Breast epithelium (tissue), 4 donors: ENCODE results near the gene HNRNPD. TPM values are rescaled to one million over a fixed set of nuclear protein-coding genes. Genes with fewer than 3 reads are reported as not detected.
"Not testable (repeated sequence)": the region's sequence is repeated elsewhere in the genome, so short reads cannot be mapped to it uniquely, and the experiment has no call there.

Source experiments
- DNase-seq, 2 donors: peaks; one replicate each; pipeline ENCODE4 v3.0.0-alpha.2; 2019; ENCODE audit warnings: low spot score in 2 of 2
- H3K27ac ChIP-seq, 2 donors: fragments of 200-600 bp; sonication (generic) in 1 of 2; one replicate each; pipeline ENCODE4 v1.5.1; 2016 to 2019; ENCODE audit warnings: mild to moderate bottlenecking in 1 of 2
- H3K27me3 ChIP-seq, 2 donors: fragments of 200-600 bp; sonication (generic) in 1 of 2; one replicate each; pipeline versions ENCODE4 v1.5.1 to v1.6.0; 2017 to 2019; ENCODE audit warnings: control low read depth in 1 of 2, mild to moderate bottlenecking in 1 of 2
- H3K36me3 ChIP-seq: fragments of 200-600 bp; one replicate; pipeline ENCODE4 v1.5.1; 2019
- H3K4me1 ChIP-seq, 2 donors: fragments of 200-600 bp; sonication (generic); one replicate each; pipeline ENCODE4 v1.5.1; 2016 to 2019; ENCODE audit warnings: control low read depth in 1 of 2
- H3K4me3 ChIP-seq, 3 donors: fragments of 200-600 bp; sonication (generic); 1 replicate in 2 of 3; 2 replicates in 1 of 3; pipeline ENCODE4 v1.5.1; 2016 to 2019; ENCODE audit warnings: mild to moderate bottlenecking in 3 of 3, moderate library complexity in 2 of 3
- H3K9me3 ChIP-seq, 2 donors: fragments of 200-600 bp; sonication (generic) in 1 of 2; one replicate each; pipeline ENCODE4 v1.5.1; 2016 to 2019; ENCODE audit warnings: control low read depth in 1 of 2
- POLR2A ChIP-seq: fragments of 450-650 bp; IDR thresholded peaks from one replicate; pipeline ENCODE4 v1.6.1; 2016; ENCODE audit warnings: antibody characterized with exemption, mild to moderate bottlenecking, moderate library complexity
- POLR2AphosphoS5 ChIP-seq, 3 donors: sonication (generic); formaldehyde crosslinking; IDR thresholded peaks; one replicate each; pipeline ENCODE4 v1.6.1; 2017; ENCODE audit warnings: antibody characterized with exemption in 3 of 3
- intact Hi-C: fragments of 100-400 bp; cut with DNase I; formaldehyde crosslinking; loops from one replicate; pipeline ENCODE4 v1.15.1; 2023; ENCODE audit warnings: low total_unique reads
- total RNA-seq, 3 donors: library from RNA; depleted of rRNA; stranded (reverse); fragments of >200 nt; gene quantifications; one replicate each; pipeline ENCODE4 v1.1.0, GENCODE V29; 2016
- TF ChIP-seq, protein P1 (sequence below), 3 donors: fragments of 450-650 bp; IDR thresholded peaks; one replicate each; pipeline ENCODE4 v1.5.1; 2016 to 2017; ENCODE audit warnings: antibody characterized with exemption in 3 of 3, mild to moderate bottlenecking in 3 of 3, moderate library complexity in 3 of 3

HNRNPD gene
- total RNA-seq, 3 donors from 2014 or later: 85.1 to 130 (median 122) TPM

DNA sequence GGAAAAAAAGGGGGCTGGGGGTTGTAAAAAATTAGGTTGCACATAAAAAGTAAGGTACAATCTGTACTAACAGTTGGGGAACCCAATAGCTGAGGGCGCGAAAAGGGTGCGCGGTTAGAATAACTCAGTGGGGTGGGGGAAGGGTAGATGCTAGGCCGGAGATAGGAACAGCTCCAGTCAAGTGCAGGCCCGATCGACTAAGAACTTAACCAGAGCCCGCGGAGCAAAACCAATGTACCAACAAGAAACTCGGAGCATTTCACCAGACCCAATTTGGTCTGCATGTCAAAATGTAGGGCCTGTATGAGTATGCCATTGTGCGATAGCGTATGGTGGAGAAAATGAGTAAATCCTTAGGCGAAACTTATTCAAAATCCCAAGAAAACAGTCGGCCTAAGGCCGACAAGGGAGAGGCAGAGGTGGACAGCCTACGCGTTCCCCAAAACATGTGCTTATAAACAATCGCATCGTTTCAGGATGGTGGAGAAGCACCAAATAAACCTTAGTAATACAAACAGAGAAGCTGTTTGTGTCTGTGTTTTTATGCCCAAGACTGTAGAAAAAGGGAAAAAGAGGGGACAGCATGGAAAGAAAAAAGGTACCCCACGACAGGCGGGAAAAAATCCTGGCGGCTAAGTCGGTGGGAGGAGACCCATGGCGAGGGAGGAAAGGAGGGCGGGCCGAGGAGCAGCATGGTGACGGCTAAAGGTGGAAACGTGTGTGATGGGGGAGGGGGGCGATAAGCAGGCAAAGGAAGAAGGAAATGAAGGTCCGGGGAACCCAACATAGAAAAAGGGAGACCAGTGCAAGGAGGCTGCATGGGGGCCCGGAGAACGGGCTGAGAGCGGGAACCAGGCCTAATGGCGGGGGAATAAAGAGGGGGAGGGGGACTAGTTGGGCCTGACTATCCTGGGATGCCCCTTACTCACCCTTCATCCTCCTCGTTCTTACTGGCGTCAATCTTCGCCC, 990 bp downstream of the HNRNPD start:
- peak; percentile 72 to 74 for DNase-seq
- TF ChIP-seq POLR2A: no peak
- TF ChIP-seq, protein P1, sequence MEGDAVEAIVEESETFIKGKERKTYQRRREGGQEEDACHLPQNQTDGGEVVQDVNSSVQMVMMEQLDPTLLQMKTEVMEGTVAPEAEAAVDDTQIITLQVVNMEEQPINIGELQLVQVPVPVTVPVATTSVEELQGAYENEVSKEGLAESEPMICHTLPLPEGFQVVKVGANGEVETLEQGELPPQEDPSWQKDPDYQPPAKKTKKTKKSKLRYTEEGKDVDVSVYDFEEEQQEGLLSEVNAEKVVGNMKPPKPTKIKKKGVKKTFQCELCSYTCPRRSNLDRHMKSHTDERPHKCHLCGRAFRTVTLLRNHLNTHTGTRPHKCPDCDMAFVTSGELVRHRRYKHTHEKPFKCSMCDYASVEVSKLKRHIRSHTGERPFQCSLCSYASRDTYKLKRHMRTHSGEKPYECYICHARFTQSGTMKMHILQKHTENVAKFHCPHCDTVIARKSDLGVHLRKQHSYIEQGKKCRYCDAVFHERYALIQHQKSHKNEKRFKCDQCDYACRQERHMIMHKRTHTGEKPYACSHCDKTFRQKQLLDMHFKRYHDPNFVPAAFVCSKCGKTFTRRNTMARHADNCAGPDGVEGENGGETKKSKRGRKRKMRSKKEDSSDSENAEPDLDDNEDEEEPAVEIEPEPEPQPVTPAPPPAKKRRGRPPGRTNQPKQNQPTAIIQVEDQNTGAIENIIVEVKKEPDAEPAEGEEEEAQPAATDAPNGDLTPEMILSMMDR (IDR thresholded peaks at IDR 0.05): no peak
- TF ChIP-seq POLR2AphosphoS5 (IDR thresholded peaks at IDR 0.05): no peak
- intact Hi-C loops: no loop called here
- Histone ChIP-seq H3K27me3 (no peaks in the 10 kb centered on the region), H3K4me1 (peaks cover 0 to 16% of the 10 kb centered on the region in 2 donors), H3K9me3 (no peaks in the 10 kb centered on the region), H3K36me3 (no peaks in the 10 kb centered on the region), H3K4me3 (peak overlapping the region; percentile 82 to 98 (median 88)), H3K27ac (peak overlapping the region; percentile 99 to 100)

DNA sequence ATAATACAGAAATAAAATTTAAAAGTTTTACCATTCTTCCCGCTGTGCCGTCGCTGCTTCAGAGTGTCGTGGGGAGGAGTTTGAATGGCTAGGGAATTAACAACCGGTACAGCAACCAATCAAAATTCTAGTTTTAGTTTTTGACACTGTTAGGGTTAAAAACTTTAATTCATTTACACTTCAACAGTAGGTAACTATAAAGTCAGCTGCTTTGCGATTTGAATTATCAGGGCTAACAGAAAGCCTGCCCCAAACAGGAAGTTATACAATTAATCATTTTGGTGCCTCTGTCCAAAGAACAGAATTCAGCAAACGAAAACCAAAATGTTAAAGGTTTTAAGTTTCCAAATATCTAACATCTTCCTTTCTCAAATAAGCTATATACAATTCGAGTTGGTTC, 2.3 kb downstream of the HNRNPD start:
- no peaks in the 10 kb centered on the region for H3K36me3 ChIP-seq
- H3K27ac ChIP-seq: no peak overlapping the region
- H3K9me3 ChIP-seq: no peaks in the 10 kb centered on the region
- H3K27me3 ChIP-seq: no peaks in the 10 kb centered on the region
- intact Hi-C loops: no loop called here
- peaks cover 0 to 23% of the 10 kb centered on the region in 2 donors for H3K4me1 ChIP-seq
- H3K4me3 ChIP-seq: peak overlapping the region; percentile 82 to 98 (median 88)
- TF ChIP-seq POLR2A (no peak), POLR2AphosphoS5 (IDR thresholded peaks at IDR 0.05) (no peak)
- TF ChIP-seq, protein P1 (IDR thresholded peaks at IDR 0.05): no peak
- DNase-seq: no peak

DNA sequence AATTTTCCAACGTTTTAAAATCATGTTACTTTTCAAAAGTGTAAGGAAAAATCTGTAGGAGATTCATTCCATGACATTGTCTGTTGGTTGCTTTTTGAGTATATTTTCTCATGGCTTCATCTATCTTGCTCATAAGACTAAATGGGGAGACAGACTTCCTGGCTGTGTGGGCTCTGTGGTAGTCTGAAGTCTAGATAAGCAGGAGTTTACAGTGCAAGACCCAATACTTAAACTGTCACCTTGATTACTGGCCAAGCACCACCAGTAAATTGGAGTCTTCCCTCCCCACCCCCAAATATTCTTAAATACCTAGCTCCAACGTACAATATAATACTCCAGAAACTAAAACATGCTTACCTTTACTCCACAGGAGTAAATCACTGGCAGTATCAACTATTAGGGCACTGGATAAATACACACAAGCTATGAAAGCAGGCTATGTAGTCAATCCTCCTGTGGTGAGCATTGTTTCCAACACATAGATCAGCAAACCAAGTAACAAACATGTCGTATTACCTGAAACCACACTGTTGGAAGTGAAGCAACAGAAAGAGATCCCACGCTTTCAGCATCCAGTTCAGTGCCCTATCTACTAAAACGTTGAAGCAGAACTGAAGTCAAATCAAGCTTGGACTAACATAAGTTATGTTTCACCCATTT, 6.2 kb downstream of the HNRNPD start:
- Histone ChIP-seq H3K27ac (peak overlapping the region in 1 of 2 donors; percentile 13), H3K27me3 (no peaks in the 10 kb centered on the region), H3K9me3 (no peaks in the 10 kb centered on the region), H3K36me3 (no peaks in the 10 kb centered on the region), H3K4me1 (peaks cover 0 to 23% of the 10 kb centered on the region in 2 donors), H3K4me3 (no peak overlapping the region)
- DNase-seq: no peak
- TF ChIP-seq, protein P1 (IDR thresholded peaks at IDR 0.05): no peak
- no peak for TF ChIP-seq POLR2A
- TF ChIP-seq POLR2AphosphoS5 (IDR thresholded peaks at IDR 0.05): no peak
- intact Hi-C loops: no loop called here

DNA sequence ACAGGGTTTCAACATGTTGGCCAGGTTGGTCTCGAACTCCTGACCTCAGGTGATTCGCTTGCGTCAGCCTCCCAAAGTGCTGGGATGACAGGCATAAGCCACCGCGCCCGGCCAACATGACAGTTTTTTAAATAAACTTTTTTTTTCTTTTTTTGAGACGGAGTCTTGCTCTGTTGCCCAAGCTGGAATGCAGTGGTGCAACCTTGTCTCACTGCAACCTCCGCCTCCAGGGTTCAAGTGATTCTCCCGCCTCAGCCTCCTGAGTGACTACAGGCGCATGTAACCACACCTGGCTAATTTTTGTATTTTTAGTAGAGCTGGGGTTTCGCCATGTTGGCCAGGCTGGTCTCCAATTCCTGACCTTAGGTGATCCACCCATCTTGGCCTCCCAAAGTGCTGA, 7.4 kb downstream of the HNRNPD start:
- intact Hi-C loops, H3K9me3 ChIP-seq, H3K4me3 ChIP-seq, H3K36me3 ChIP-seq, DNase-seq, H3K27ac ChIP-seq, H3K27me3 ChIP-seq: not testable (repeated sequence)
- peaks cover 0 to 30% of the 10 kb centered on the region in 2 donors for H3K4me1 ChIP-seq

DNA sequence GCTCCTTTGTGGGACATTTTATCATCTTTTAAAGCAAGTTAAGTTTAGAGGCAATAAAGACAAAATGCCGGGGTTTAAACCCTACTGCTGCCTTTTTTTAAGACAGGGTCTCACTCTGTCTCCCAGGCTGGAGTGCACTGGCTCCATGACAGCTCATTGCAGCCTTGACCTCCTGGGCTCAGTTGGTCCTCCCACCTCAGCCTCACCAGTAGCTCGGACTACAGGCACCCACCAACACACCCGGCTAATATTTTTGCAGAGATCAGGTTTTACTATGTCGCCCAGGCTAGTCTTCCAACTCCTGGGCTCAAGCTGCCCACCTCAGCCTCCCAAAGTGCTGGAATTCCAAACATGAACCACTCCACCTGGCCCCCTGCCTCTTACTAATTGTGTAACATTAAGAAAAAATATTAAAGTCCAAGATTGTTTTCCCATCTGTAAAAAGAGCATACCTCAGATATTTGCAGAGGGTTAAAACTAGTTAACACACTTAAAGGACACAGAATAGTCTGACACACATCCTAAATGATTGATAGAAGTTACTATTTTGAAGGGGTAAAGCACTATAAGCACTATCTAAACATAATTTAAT, 9.8 kb downstream of the HNRNPD start:
- H3K4me1 ChIP-seq: peaks cover 0 to 19% of the 10 kb centered on the region in 2 donors
- no peak for TF ChIP-seq POLR2A
- no peak for TF ChIP-seq POLR2AphosphoS5 (IDR thresholded peaks at IDR 0.05)
- TF ChIP-seq, protein P1 (IDR thresholded peaks at IDR 0.05): no peak

More for the DNA sequence above, 9.8 kb downstream of the HNRNPD start:
- intact Hi-C loops: no loop called here
- no peak for DNase-seq
- Histone ChIP-seq H3K9me3 (no peaks in the 10 kb centered on the region), H3K4me3 (peak overlapping the region in 1 of 3 donors; percentile 4), H3K27me3 (no peaks in the 10 kb centered on the region), H3K36me3 (no peaks in the 10 kb centered on the region), H3K27ac (no peak overlapping the region)
